ENCODE results near the gene C11orf24. TPM values are rescaled to one million over a fixed set of nuclear protein-coding genes. Genes with fewer than 3 reads are reported as not detected.

The C11orf24 gene
- total RNA-seq, 1 experiment from 2014 or later, result 53.7 TPM

DNA sequence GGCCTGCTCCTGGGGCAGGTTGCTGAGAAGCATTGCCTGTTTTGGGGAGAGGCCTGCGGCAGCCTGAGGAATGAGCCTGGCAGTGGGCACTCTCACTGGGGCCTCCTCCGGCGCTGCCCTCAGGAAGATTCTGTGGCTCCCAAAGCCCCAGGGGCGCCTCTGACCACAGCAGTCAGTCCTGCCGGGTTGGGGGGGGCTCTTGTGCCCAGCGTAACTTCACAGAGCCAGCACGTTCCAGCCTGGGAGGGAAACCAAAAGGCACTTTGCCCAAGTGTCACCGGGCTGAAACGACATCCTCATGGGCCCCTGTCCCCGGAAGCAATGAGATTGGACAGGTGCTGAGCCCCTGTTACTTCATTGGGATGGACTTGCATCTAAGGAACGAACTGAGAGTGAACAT, 36.3 kb upstream of the C11orf24 start:
- POLR2A ChIA-PET, result no interaction called here
- peaks cover 11% of the 10 kb centered on the region; the same call in 1 of the 2 replicates for H3K27me3 Mint-ChIP-seq (ENCODE audit: low read depth)
- ATAC-seq (no peak), DNase-seq (ENCODE audit: low spot score) (no peak)
- peaks cover 9% of the 10 kb centered on the region for H3K4me1 Mint-ChIP-seq
- no peak overlapping the region for H3K27ac Mint-ChIP-seq
- CTCF ChIA-PET, result interaction anchor here (0.6 to 1.0 kb wide), 3 partner anchors 10 to 28 kb away, joined by 3 read pairs; no protein-coding TSS in a partner anchor
- H3K4me3 Mint-ChIP-seq, result no peak overlapping the region
- H3K36me3 Mint-ChIP-seq, result peaks cover 15% of the 10 kb centered on the region
- TF ChIP-seq ATF1 (CRISPR knock-in tag; IDR thresholded peaks at IDR 0.05) (no peak), TEAD4 (CRISPR knock-in tag; IDR thresholded peaks at IDR 0.05) (no peak), STAT6 (CRISPR knock-in tag; conservative IDR thresholded peaks at IDR 0.05; ENCODE audit: low read depth) (no peak), MAX (CRISPR knock-in tag; IDR thresholded peaks at IDR 0.05) (no peak), ZBTB21 (CRISPR knock-in tag; IDR thresholded peaks at IDR 0.05; ENCODE audit: borderline replicate concordance) (no peak)
- H3K9me3 Mint-ChIP-seq, result peaks cover 21% of the 10 kb centered on the region

DNA sequence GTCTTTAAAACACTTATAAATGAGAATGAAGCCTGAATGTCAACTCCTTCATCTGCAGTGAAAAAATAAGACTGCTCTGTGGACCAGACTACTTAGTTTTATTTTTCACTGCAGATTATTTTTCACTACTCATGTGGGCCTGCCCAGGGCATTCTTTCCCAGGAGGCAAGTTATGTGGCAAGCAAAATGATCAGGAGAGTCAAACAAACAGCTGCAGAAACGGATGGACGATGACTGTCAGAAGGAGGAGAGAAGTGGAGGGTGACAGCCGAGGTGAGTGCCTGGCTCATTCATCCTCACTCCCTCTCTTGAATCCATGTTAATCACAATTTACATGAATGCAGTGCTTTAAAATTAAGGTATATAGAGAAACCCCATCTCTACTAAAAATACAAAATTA, 34.9 kb upstream of the C11orf24 start:
- Mint-ChIP-seq H3K4me1 (peaks cover 9% of the 10 kb centered on the region), H3K9me3 (peaks cover 22% of the 10 kb centered on the region), H3K27me3 (ENCODE audit: low read depth) (peaks cover 9% of the 10 kb centered on the region; the same call in 1 of the 2 replicates), H3K4me3 (no peak overlapping the region), H3K36me3 (peaks cover 16% of the 10 kb centered on the region), H3K27ac (no peak overlapping the region)
- DNase-seq (ENCODE audit: low spot score), result no peak
- ChIA-PET CTCF (interaction anchor here (1.0 to 1.3 kb wide), 2 partner anchors 8 to 35 kb away, joined by 4 read pairs; no protein-coding TSS in a partner anchor), POLR2A (interaction anchor here (0.7 kb wide), 1 partner anchor 400 kb away, joined by 3 read pairs; no protein-coding TSS in a partner anchor)
- ATAC-seq, result no peak
- TF ChIP-seq ESRRA (CRISPR knock-in tag; IDR thresholded peaks at IDR 0.05; ENCODE audit: borderline replicate concordance), result no peak
- TF ChIP-seq, protein P1, sequence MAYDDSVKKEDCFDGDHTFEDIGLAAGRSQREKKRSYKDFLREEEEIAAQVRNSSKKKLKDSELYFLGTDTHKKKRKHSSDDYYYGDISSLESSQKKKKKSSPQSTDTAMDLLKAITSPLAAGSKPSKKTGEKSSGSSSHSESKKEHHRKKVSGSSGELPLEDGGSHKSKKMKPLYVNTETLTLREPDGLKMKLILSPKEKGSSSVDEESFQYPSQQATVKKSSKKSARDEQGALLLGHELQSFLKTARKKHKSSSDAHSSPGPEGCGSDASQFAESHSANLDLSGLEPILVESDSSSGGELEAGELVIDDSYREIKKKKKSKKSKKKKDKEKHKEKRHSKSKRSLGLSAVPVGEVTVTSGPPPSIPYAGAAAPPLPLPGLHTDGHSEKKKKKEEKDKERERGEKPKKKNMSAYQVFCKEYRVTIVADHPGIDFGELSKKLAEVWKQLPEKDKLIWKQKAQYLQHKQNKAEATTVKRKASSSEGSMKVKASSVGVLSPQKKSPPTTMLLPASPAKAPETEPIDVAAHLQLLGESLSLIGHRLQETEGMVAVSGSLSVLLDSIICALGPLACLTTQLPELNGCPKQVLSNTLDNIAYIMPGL (CRISPR knock-in tag; IDR thresholded peaks at IDR 0.05), result no peak
- no peak for TF ChIP-seq PREB (CRISPR knock-in tag; IDR thresholded peaks at IDR 0.05; ENCODE audit: borderline replicate concordance)
- no peak for TF ChIP-seq JAZF1 (CRISPR knock-in tag; IDR thresholded peaks at IDR 0.05)
- TF ChIP-seq NR2C2 (CRISPR knock-in tag; IDR thresholded peaks at IDR 0.05), result no peak
- no peak for TF ChIP-seq NFYB (CRISPR knock-in tag; conservative IDR thresholded peaks at IDR 0.05; ENCODE audit: low read depth)
- TF ChIP-seq CBFB (CRISPR knock-in tag; IDR thresholded peaks at IDR 0.05; ENCODE audit: low read depth), result no peak
- TF ChIP-seq, protein P2, sequence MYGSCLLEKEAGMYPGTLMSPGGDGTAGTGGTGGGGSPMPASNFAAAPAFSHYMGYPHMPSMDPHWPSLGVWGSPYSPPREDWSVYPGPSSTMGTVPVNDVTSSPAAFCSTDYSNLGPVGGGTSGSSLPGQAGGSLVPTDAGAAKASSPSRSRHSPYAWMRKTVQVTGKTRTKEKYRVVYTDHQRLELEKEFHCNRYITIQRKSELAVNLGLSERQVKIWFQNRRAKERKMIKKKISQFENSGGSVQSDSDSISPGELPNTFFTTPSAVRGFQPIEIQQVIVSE (CRISPR knock-in tag; IDR thresholded peaks at IDR 0.05; ENCODE audit: borderline replicate concordance), result no peak
- TF ChIP-seq JUN (CRISPR knock-in tag; IDR thresholded peaks at IDR 0.05), result no peak
- TF ChIP-seq, protein P3, sequence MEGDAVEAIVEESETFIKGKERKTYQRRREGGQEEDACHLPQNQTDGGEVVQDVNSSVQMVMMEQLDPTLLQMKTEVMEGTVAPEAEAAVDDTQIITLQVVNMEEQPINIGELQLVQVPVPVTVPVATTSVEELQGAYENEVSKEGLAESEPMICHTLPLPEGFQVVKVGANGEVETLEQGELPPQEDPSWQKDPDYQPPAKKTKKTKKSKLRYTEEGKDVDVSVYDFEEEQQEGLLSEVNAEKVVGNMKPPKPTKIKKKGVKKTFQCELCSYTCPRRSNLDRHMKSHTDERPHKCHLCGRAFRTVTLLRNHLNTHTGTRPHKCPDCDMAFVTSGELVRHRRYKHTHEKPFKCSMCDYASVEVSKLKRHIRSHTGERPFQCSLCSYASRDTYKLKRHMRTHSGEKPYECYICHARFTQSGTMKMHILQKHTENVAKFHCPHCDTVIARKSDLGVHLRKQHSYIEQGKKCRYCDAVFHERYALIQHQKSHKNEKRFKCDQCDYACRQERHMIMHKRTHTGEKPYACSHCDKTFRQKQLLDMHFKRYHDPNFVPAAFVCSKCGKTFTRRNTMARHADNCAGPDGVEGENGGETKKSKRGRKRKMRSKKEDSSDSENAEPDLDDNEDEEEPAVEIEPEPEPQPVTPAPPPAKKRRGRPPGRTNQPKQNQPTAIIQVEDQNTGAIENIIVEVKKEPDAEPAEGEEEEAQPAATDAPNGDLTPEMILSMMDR (IDR thresholded peaks at IDR 0.05), result no peak
- TF ChIP-seq IRF2 (CRISPR knock-in tag; IDR thresholded peaks at IDR 0.05; ENCODE audit: borderline replicate concordance, low read depth), result no peak
- no peak for TF ChIP-seq FOXP1 (CRISPR knock-in tag; IDR thresholded peaks at IDR 0.05; ENCODE audit: borderline replicate concordance)

Data from WTC11 (cell line).